K562 (cell line): Measurements from ENCODE around the gene PRKD2. TPM values are rescaled to one million over a fixed set of nuclear protein-coding genes. Genes with fewer than 3 reads are reported as not detected.

ENCODE experiments used
- ATAC-seq: fragments of 200-7000 bp; cut with Tn5 transposase; 3 replicates; pipeline ENCODE4 v1.9.1; 2020; ENCODE audit warnings: moderate library complexity
- BruUV-seq: library from RNA; stranded (reverse); fragments of 400-500 nt; replicated peaks from 2 replicates; lab custom pipeline; 2021; lab: Mats Ljungman, UMichigan
- CTCF ChIA-PET: fragments of 300-600 bp; formaldehyde crosslinking; extraction: SDS; loops from one replicate; lab custom pipeline; 2021; ENCODE audit warnings: low intra/inter-chr PET ratio; lab: Yijun Ruan, JAX
- POLR2A ChIA-PET: fragments of 300-600, 350-650 bp; sonication (Branson Sonifier 250); formaldehyde crosslinking; extraction: SDS; loops from one replicate; lab custom pipeline; 2021; ENCODE audit warnings: antibody characterized with exemption, inconsistent platforms; lab: Yijun Ruan, JAX
- DNase-seq, 4 experiments: peaks; one replicate each; pipeline versions ENCODE4 v3.0.0 to v3.0.0-alpha.2; 2011 to 2018; ENCODE audit warnings: low spot score in 3 of 4, mixed read lengths in 3 of 4; ENCODE audit errors: extremely low read depth in 1 of 4
- FAIRE-seq: peaks from 2 replicates; lab custom pipeline; 2011; peaks lifted over from hg19 to GRCh38; lab: Jason Lieb, UNC
- H2AFZ ChIP-seq: 2 replicates; pipeline ENCODE4 v1.6.0; 2011; ENCODE audit warnings: low read depth, low read length, control low read depth, inconsistent platforms
- H3K27ac ChIP-seq: fragments of 200-600 bp; 3 replicates; pipeline ENCODE4 v1.8.0; 2011; ENCODE audit warnings: low read depth, mild to moderate bottlenecking, control low read depth, inconsistent platforms, low read length, moderate library complexity, mixed read lengths; ENCODE audit errors: extremely low read depth
- H3K27me3 ChIP-seq, 2 experiments: fragments of 300-600 bp in 1 of 2; 2 replicates in 1 of 2; 3 replicates in 1 of 2; pipeline versions ENCODE4 v1.6.0 to v1.8.0; 2011; ENCODE audit warnings: inconsistent platforms in 2 of 2, low read length in 2 of 2, mild to moderate bottlenecking in 1 of 2, mixed read lengths in 1 of 2, moderate library complexity in 1 of 2; ENCODE audit not compliant: control insufficient read depth in 2 of 2, insufficient read depth in 2 of 2
- H3K36me3 ChIP-seq: fragments of 300-600 bp; 3 replicates; pipeline ENCODE4 v1.8.0; 2011; ENCODE audit warnings: mild to moderate bottlenecking, low read length, inconsistent platforms; ENCODE audit not compliant: control insufficient read depth, insufficient read depth
- H3K4me1 ChIP-seq, 2 experiments: fragments of 200-600 bp in 1 of 2; replicated peaks in 1 of 2; 2 replicates in 1 of 2; 3 replicates in 1 of 2; pipeline versions ENCODE4 v1.5.1 to v1.8.0; 2011; ENCODE audit warnings: inconsistent platforms in 2 of 2, low read length in 2 of 2, mild to moderate bottlenecking in 1 of 2, mixed read lengths in 1 of 2, moderate library complexity in 1 of 2; ENCODE audit not compliant: control insufficient read depth in 2 of 2, insufficient read depth in 2 of 2
- H3K4me2 ChIP-seq: 2 replicates; pipeline ENCODE4 v1.6.1; 2011; ENCODE audit warnings: low read length, control low read depth, inconsistent platforms, mixed read lengths; ENCODE audit not compliant: insufficient read depth
- H3K4me3 ChIP-seq: fragments of 200-600 bp; sonication (generic), shearing (Covaris generic); 2 replicates; pipeline ENCODE4 v1.5.1; 2016; ENCODE audit warnings: control low read depth, inconsistent platforms
- H3K79me2 ChIP-seq: fragments of 200-600 bp; 3 replicates; pipeline ENCODE4 v1.8.0; 2011; ENCODE audit warnings: low read length, inconsistent platforms; ENCODE audit not compliant: control insufficient read depth, insufficient read depth
- H3K9ac ChIP-seq, 2 experiments: 2 replicates each; pipeline versions ENCODE4 v1.6.0 to v1.6.1; 2011; ENCODE audit warnings: low read depth in 2 of 2, low read length in 2 of 2, control low read depth in 1 of 2, inconsistent platforms in 1 of 2, mild to moderate bottlenecking in 1 of 2, mixed read lengths in 1 of 2; ENCODE audit not compliant: insufficient read depth in 1 of 2
- H3K9me1 ChIP-seq: one replicate; pipeline ENCODE4 v1.6.0; 2011; ENCODE audit warnings: inconsistent platforms, mild to moderate bottlenecking, low read length, moderate library complexity; ENCODE audit not compliant: control insufficient read depth, insufficient read depth
- H3K9me3 ChIP-seq: replicated peaks from 2 replicates; pipeline ENCODE4 v1.5.1; 2011; ENCODE audit warnings: low read depth, low read length, inconsistent platforms; ENCODE audit not compliant: control insufficient read depth, insufficient read depth
- H4K20me1 ChIP-seq: replicated peaks from 2 replicates; pipeline ENCODE4 v1.6.1; 2011; ENCODE audit warnings: low read length, inconsistent platforms, mixed read lengths; ENCODE audit not compliant: control insufficient read depth, insufficient read depth
- BRD4 ChIP-seq: fragments of 200-600 bp; sonication (generic); IDR thresholded peaks from 2 replicates; pipeline ENCODE4 v1.6.1; 2017; ENCODE audit warnings: inconsistent platforms
- BRF1 ChIP-seq: IDR thresholded peaks from 3 replicates; pipeline ENCODE4 v1.6.1; 2011; ENCODE audit warnings: borderline replicate concordance, mild to moderate bottlenecking; ENCODE audit not compliant: insufficient read length; ENCODE audit errors: extremely low read depth
- EP400 ChIP-seq: fragments of 450-650 bp; IDR thresholded peaks from 2 replicates; pipeline ENCODE4 v1.6.1; 2017; ENCODE audit warnings: antibody characterized with exemption, mild to moderate bottlenecking, moderate library complexity
- GABPA ChIP-seq: fragments of 200-800 bp; sonication (Bioruptor generic); conservative IDR thresholded peaks from 2 replicates; pipeline ENCODE4 v1.6.1; 2016; ENCODE audit warnings: low read depth, missing genetic modification characterization, missing compliant biosample characterization
- ILF3 ChIP-seq: fragments of 450-650 bp; IDR thresholded peaks from 2 replicates; pipeline ENCODE4 v1.6.1; 2018; ENCODE audit warnings: antibody characterized with exemption, mild to moderate bottlenecking, moderate library complexity, borderline replicate concordance
- KAT7 ChIP-seq: sonication (generic); formaldehyde crosslinking; IDR thresholded peaks from 2 replicates; pipeline ENCODE4 v1.8.0; 2022; ENCODE audit warnings: missing genetic modification reagents, mild to moderate bottlenecking, borderline replicate concordance
- NFE2 ChIP-seq: IDR thresholded peaks from 2 replicates; pipeline ENCODE4 v1.6.1; 2014; ENCODE audit warnings: antibody characterized with exemption, low read depth
- NONO ChIP-seq, 2 experiments: fragments of 200-400 bp in 1 of 2; fragments of 450-650 bp in 1 of 2; formaldehyde crosslinking in 1 of 2; IDR thresholded peaks; 2 replicates each; pipeline ENCODE4 v1.6.1; 2017; ENCODE audit warnings: low read depth in 2 of 2, mild to moderate bottlenecking in 2 of 2, moderate library complexity in 2 of 2, low read length in 1 of 2
- PHF20 ChIP-seq: fragments of 450-650 bp; IDR thresholded peaks from 2 replicates; pipeline ENCODE4 v1.6.1; 2018; ENCODE audit not compliant: partially characterized antibody
- PTBP1 ChIP-seq: fragments of 200-400 bp; formaldehyde crosslinking; IDR thresholded peaks from 2 replicates; pipeline ENCODE4 v1.6.1; 2017; ENCODE audit warnings: low read depth, low read length
- RBM25 ChIP-seq: fragments of 200-400 bp; formaldehyde crosslinking; IDR thresholded peaks from 2 replicates; pipeline ENCODE4 v1.6.1; 2018; ENCODE audit warnings: low read length, low read depth, moderate library complexity; ENCODE audit not compliant: severe bottlenecking
- RCOR1 ChIP-seq, 2 experiments: IDR thresholded peaks; 2 replicates each; pipeline ENCODE4 v1.6.1; 2012; ENCODE audit warnings: low read depth in 2 of 2, low read length in 2 of 2, borderline replicate concordance in 1 of 2, improper control_type of control experiment in 1 of 2
- ZBTB7A ChIP-seq: IDR thresholded peaks from 2 replicates; pipeline ENCODE4 v1.6.1; 2011; ENCODE audit warnings: low read depth, mild to moderate bottlenecking, low read length, moderate library complexity, borderline replicate concordance; ENCODE audit not compliant: control insufficient read depth
- ZNF24 ChIP-seq: fragments of 450-650 bp; IDR thresholded peaks from 2 replicates; pipeline ENCODE4 v1.6.1; 2016
- ZNF507 ChIP-seq: conservative IDR thresholded peaks from 2 replicates; pipeline ENCODE4 v1.6.1; 2017; ENCODE audit warnings: missing genetic modification characterization, missing compliant biosample characterization
- WGBS: fragments of 100-300 bp; shearing (Covaris generic); methylation state at CpG from one replicate; pipeline ENCODE4 v1.1.6; 2016; ENCODE audit warnings: low coverage, mixed read lengths; ENCODE audit not compliant: insufficient coverage; ENCODE audit errors: missing lambda C conversion rate; 5-methylcytosine and 5-hydroxymethylcytosine counted together
- in situ Hi-C: fragments of 300-500 bp; cut with MboI; formaldehyde crosslinking; loops from 4 replicates; pipeline ENCODE4 v1.15.0; 2018; ENCODE audit warnings: inconsistent platforms, mixed read lengths
- intact Hi-C: fragments of 100-400 bp; cut with micrococcal nuclease; formaldehyde crosslinking; loops from 2 replicates; pipeline ENCODE4 v1.14.2; 2022
- polyA plus RNA-seq, 8 experiments: library from polyadenylated mRNA; depleted of rRNA in 4 of 8; stranded (reverse) in 5 of 8; unstranded in 3 of 8; fragments of >200 nt; fragmentation: Nextera tagmentation in 2 of 8; fragmentation: Illumina TruSeq in 1 of 8; extraction: Ambion mirVana in 2 of 8; extraction: Trizol in 1 of 8; gene quantifications; 2 replicates each; pipeline versions ENCODE4 v1.2.1 to v1.2.3, GENCODE V29; 2011 to 2014; ENCODE audit warnings: inconsistent platforms in 1 of 8, missing spikeins in 1 of 8
- total RNA-seq, 7 experiments: library from RNA; depleted of rRNA in 6 of 7; stranded (reverse); fragments of >200 nt in 6 of 7; fragmentation: Illumina TruSeq in 2 of 7; extraction: Trizol in 2 of 7; gene quantifications; 2 replicates each; pipeline versions ENCODE4 v1.2.1 to v1.2.3, GENCODE V29; 2011 to 2021; ENCODE audit warnings: low replicate concordance in 1 of 7
- TF ChIP-seq, protein P1 (sequence below): fragments of 450-650 bp; formaldehyde crosslinking; IDR thresholded peaks from 2 replicates; pipeline ENCODE4 v1.4.0; 2020; ENCODE audit warnings: mild to moderate bottlenecking, moderate library complexity
- TF ChIP-seq, protein P2 (sequence below): sonication (generic); formaldehyde crosslinking; IDR thresholded peaks from 2 replicates; pipeline ENCODE4 v1.8.1; 2022; ENCODE audit warnings: missing genetic modification reagents

The PRKD2 gene
- total and polyA plus RNA-seq, 9 of the 15 experiments (the other 6 are each of a cell fraction or from before 2014, with no cell fraction given): 1.8 to 60.0 (median 15.0) TPM

DNA sequence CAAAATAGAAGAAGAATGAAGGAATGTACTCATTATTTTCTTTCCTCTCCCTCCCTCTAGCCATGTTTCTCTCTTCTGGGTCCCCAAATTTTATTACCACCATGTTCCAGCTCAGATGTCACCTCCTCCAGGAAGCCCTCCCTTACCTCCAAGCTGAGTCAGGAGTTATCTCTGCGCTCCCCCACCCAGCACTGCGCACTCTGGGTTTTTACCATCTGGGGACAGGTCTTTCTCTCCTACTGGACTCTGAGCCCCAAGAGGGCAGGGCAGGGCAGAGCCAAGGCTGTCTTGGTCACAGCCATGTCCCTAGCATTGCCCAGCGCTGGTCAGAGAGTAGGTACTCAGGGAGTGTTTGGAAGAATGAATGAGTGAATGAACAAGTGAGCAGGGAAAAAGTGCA, 83.8 kb downstream of the PRKD2 start:
- Histone ChIP-seq H3K27me3 (no peaks in the 10 kb centered on the region), H4K20me1 (no peaks in the 10 kb centered on the region), H3K9ac (peak overlapping the region; percentile 34 to 88; a peak in 3 of 4 replicates), H3K27ac (no peak overlapping the region), H2AFZ (peak overlapping the region; percentile 58; the same call in 1 of the 2 replicates), H3K4me2 (peak overlapping the region; percentile 88), H3K9me3 (no peaks in the 10 kb centered on the region), H3K4me1 (peaks cover 41 to 72% of the 10 kb centered on the region in 2 experiments), H3K79me2 (no peaks in the 10 kb centered on the region), H3K36me3 (no peaks in the 10 kb centered on the region), H3K4me3 (peak overlapping the region; percentile 30; the same call in 1 of the 2 replicates), H3K9me1 (no peaks in the 10 kb centered on the region)
- ChIA-PET CTCF (no interaction called here), POLR2A (interaction anchor here (1.0 to 1.5 kb wide), 4 partner anchors 9 to 30 kb away, joined by 3 to 5 read pairs (median 4); partner anchors contain the start of gene PTGIR)
- no peak for FAIRE-seq
- intact Hi-C loops (loop anchor here (1.0 kb wide), 1 partner anchor 20 kb away; no protein-coding TSS in a partner anchor), in situ Hi-C loops (no loop called here)
- ATAC-seq: no peak
- DNase-seq: peak in 1 of 4 experiments; percentile 39
- WGBS: 12% methylated on average over 3 of the region's 3 CpGs
- no TSS peak for BruUV-seq
- TF ChIP-seq PTBP1: peak; percentile 92
- TF ChIP-seq RBM25: peak; percentile 95
- peak; percentile 81; the same call in 1 of the 2 replicates for TF ChIP-seq ZNF24
- no peak for TF ChIP-seq NONO (IDR thresholded peaks at IDR 0.05; ENCODE audit: low read depth in 2 of 2, low read length in 1 of 2)
- no peak for TF ChIP-seq BRF1
- no peak for TF ChIP-seq ZNF507
- 0 out of 2 replicates have a peak, but pooled peaks have one; percentile 8 for TF ChIP-seq NFE2
- no peak for TF ChIP-seq EP400
- peak; percentile 33 for TF ChIP-seq PHF20
- TF ChIP-seq, protein P1, sequence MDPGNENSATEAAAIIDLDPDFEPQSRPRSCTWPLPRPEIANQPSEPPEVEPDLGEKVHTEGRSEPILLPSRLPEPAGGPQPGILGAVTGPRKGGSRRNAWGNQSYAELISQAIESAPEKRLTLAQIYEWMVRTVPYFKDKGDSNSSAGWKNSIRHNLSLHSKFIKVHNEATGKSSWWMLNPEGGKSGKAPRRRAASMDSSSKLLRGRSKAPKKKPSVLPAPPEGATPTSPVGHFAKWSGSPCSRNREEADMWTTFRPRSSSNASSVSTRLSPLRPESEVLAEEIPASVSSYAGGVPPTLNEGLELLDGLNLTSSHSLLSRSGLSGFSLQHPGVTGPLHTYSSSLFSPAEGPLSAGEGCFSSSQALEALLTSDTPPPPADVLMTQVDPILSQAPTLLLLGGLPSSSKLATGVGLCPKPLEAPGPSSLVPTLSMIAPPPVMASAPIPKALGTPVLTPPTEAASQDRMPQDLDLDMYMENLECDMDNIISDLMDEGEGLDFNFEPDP: no peak
- no peak for TF ChIP-seq GABPA (tag)
- TF ChIP-seq ILF3: no peak
- no peak for TF ChIP-seq KAT7 (CRISPR knock-in tag)
- no peak for TF ChIP-seq BRD4
- 0 out of 2 replicates have a peak, but pooled peaks have one; percentile 20 for TF ChIP-seq ZBTB7A
- TF ChIP-seq, protein P2, sequence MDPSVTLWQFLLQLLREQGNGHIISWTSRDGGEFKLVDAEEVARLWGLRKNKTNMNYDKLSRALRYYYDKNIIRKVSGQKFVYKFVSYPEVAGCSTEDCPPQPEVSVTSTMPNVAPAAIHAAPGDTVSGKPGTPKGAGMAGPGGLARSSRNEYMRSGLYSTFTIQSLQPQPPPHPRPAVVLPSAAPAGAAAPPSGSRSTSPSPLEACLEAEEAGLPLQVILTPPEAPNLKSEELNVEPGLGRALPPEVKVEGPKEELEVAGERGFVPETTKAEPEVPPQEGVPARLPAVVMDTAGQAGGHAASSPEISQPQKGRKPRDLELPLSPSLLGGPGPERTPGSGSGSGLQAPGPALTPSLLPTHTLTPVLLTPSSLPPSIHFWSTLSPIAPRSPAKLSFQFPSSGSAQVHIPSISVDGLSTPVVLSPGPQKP: no peak
- peak in 1 of 2 experiments; percentile 59; a peak in 1 of 4 replicates for TF ChIP-seq RCOR1 (IDR thresholded peaks at IDR 0.05; ENCODE audit: borderline replicate concordance in 1 of 2, low read depth in 2 of 2, low read length in 2 of 2)
